GM12878 (cell line): Measurements from ENCODE around the gene IQSEC2. TPM values are rescaled to one million over a fixed set of nuclear protein-coding genes. Genes with fewer than 3 reads are reported as not detected.

Source experiments
- ATAC-seq: fragments of 200-7000 bp; cut with Tn5 transposase; 3 replicates; pipeline ENCODE4 v1.9.1; 2020; ENCODE audit warnings: mild to moderate bottlenecking, moderate library complexity
- BruUV-seq: library from RNA; stranded (reverse); fragments of 400-500 nt; replicated peaks from 2 replicates; lab custom pipeline; 2021; lab: Mats Ljungman, UMichigan
- CTCF ChIA-PET: fragments of 300-600 bp; sonication (Branson Sonifier 250); formaldehyde crosslinking; extraction: SDS; loops from one replicate; lab custom pipeline; 2021; ENCODE audit warnings: inconsistent platforms; lab: Yijun Ruan, JAX
- POLR2A ChIA-PET: fragments of 350-600 bp; formaldehyde crosslinking; extraction: SDS; loops from one replicate; lab custom pipeline; 2021; ENCODE audit warnings: inconsistent platforms; lab: Charles Lee
- RAD21 ChIA-PET: fragments of 300-600 bp; sonication (Branson Sonifier 250); formaldehyde crosslinking; loops from one replicate; lab custom pipeline; 2023; ENCODE audit warnings: antibody characterized with exemption; ENCODE audit not compliant: unreplicated experiment; lab: Charles Lee
- SMC1A ChIA-PET: fragments of 300-600 bp; sonication (Branson Sonifier 250); formaldehyde crosslinking; loops from one replicate; lab custom pipeline; 2023; ENCODE audit not compliant: unreplicated experiment, uncharacterized antibody; lab: Charles Lee
- DNase-seq: peaks from one replicate; pipeline ENCODE4 v3.0.0-alpha.2; 2011; ENCODE audit warnings: low read depth, low spot score
- FAIRE-seq: peaks from 3 replicates; lab custom pipeline; 2011; peaks lifted over from hg19 to GRCh38; lab: Jason Lieb, UNC
- H2AFZ ChIP-seq: 2 replicates; pipeline ENCODE4 v1.6.0; 2011; ENCODE audit warnings: low read depth, low read length, control low read depth; ENCODE audit not compliant: control insufficient read depth
- H3K27ac ChIP-seq: 2 replicates; pipeline ENCODE4 v1.5.1; 2011; ENCODE audit warnings: control low read depth; ENCODE audit not compliant: control insufficient read depth, insufficient read depth
- H3K27me3 ChIP-seq, 2 experiments: replicated peaks in 1 of 2; 2 replicates each; pipeline versions ENCODE4 v1.6.0 to v1.6.1; 2011; ENCODE audit warnings: low read length in 1 of 2; ENCODE audit not compliant: control insufficient read depth in 2 of 2, insufficient read depth in 2 of 2
- H3K36me3 ChIP-seq, 2 experiments: 2 replicates each; pipeline ENCODE4 v1.5.1; 2011; ENCODE audit warnings: low read length in 1 of 2; ENCODE audit not compliant: control insufficient read depth in 2 of 2, insufficient read depth in 2 of 2
- H3K4me1 ChIP-seq: 2 replicates; pipeline ENCODE4 v1.6.1; 2011; ENCODE audit warnings: mild to moderate bottlenecking, low read length, moderate library complexity, mixed read lengths; ENCODE audit not compliant: control insufficient read depth, insufficient read depth
- H3K4me2 ChIP-seq: 2 replicates; pipeline ENCODE4 v1.6.0; 2011; ENCODE audit warnings: control low read depth; ENCODE audit not compliant: control insufficient read depth, insufficient read depth
- H3K4me3 ChIP-seq: fragments of 200-600 bp; sonication (generic); 2 replicates; pipeline ENCODE4 v1.5.1; 2016
- H3K79me2 ChIP-seq: 2 replicates; pipeline ENCODE4 v1.6.0; 2011; ENCODE audit warnings: low read length; ENCODE audit not compliant: control insufficient read depth, insufficient read depth
- H3K9ac ChIP-seq: 2 replicates; pipeline ENCODE4 v1.8.0; 2011; ENCODE audit warnings: low read length, control low read depth, mixed read lengths; ENCODE audit not compliant: control insufficient read depth, insufficient read depth
- H3K9me3 ChIP-seq: replicated peaks from 3 replicates; pipeline ENCODE4 v1.5.1; 2011; ENCODE audit warnings: mild to moderate bottlenecking, low read length; ENCODE audit not compliant: control insufficient read depth, insufficient read depth
- H4K20me1 ChIP-seq: 2 replicates; pipeline ENCODE4 v1.6.0; 2011; ENCODE audit not compliant: control insufficient read depth, insufficient read depth
- BMI1 ChIP-seq: fragments of 450-650 bp; IDR thresholded peaks from 2 replicates; pipeline ENCODE4 v1.6.1; 2016; ENCODE audit warnings: mild to moderate bottlenecking, moderate library complexity, borderline replicate concordance
- CTCF ChIP-seq, 3 experiments: IDR thresholded peaks in 2 of 3; conservative IDR thresholded peaks in 1 of 3; 2 replicates each; pipeline ENCODE4 v1.5.1; 2011; ENCODE audit warnings: low read depth in 3 of 3, low read length in 3 of 3, mild to moderate bottlenecking in 3 of 3, control low read depth in 2 of 3, moderate library complexity in 2 of 3, inconsistent platforms in 1 of 3, mixed read lengths in 1 of 3; ENCODE audit not compliant: control insufficient read depth in 2 of 3, insufficient read depth in 1 of 3; ENCODE audit errors: extremely low read depth in 1 of 3
- FOXK2 ChIP-seq: fragments of 450-650 bp; IDR thresholded peaks from 2 replicates; pipeline ENCODE4 v1.6.1; 2017; ENCODE audit warnings: mild to moderate bottlenecking, moderate library complexity
- HSF1 ChIP-seq: fragments of 150-350 bp; IDR thresholded peaks from 2 replicates; pipeline ENCODE4 v1.6.1; 2014; ENCODE audit warnings: mild to moderate bottlenecking, low read depth, low read length
- IRF5 ChIP-seq: fragments of 450-650 bp; IDR thresholded peaks from 2 replicates; pipeline ENCODE4 v1.6.1; 2017; ENCODE audit warnings: borderline replicate concordance
- SMAD1 ChIP-seq: fragments of 450-650 bp; IDR thresholded peaks from 2 replicates; pipeline ENCODE4 v1.6.1; 2018; ENCODE audit warnings: mild to moderate bottlenecking, low read depth; ENCODE audit not compliant: partially characterized antibody
- YY1 ChIP-seq: IDR thresholded peaks from 2 replicates; pipeline ENCODE4 v1.6.1; 2011; ENCODE audit warnings: low read depth, mild to moderate bottlenecking, low read length
- ZBTB11 ChIP-seq: fragments of 450-650 bp; formaldehyde crosslinking; IDR thresholded peaks from 2 replicates; pipeline ENCODE4 v1.5.0; 2022; ENCODE audit warnings: mild to moderate bottlenecking, missing genetic modification characterization
- ZNF687 ChIP-seq: fragments of 450-650 bp; IDR thresholded peaks from 2 replicates; pipeline ENCODE4 v1.6.1; 2017; ENCODE audit warnings: mild to moderate bottlenecking, moderate library complexity
- WGBS: methylation state at CpG from one replicate; pipeline ENCODE4 v1.1.6; 2016; ENCODE audit warnings: low lambda C conversion rate; ENCODE audit not compliant: insufficient replicate concordance, insufficient coverage; ENCODE audit errors: missing lambda C conversion rate; 5-methylcytosine and 5-hydroxymethylcytosine counted together
- in situ Hi-C: fragments of 300-500 bp; cut with MboI; formaldehyde crosslinking; loops from 9 replicates; pipeline ENCODE4 v1.14.3; 2018; ENCODE audit warnings: mixed read lengths
- intact Hi-C: fragments of 100-400 bp; cut with micrococcal nuclease; formaldehyde crosslinking; loops from one replicate; pipeline ENCODE4 v1.14.2; 2022; ENCODE audit not compliant: unreplicated experiment
- polyA plus RNA-seq, 11 experiments: library from polyadenylated mRNA; depleted of rRNA in 4 of 11; unstranded in 6 of 11; stranded (reverse) in 5 of 11; fragments of >200 nt; fragmentation: Nextera tagmentation in 4 of 11; fragmentation: Illumina TruSeq in 1 of 11; extraction: Ambion mirVana in 4 of 11; extraction: Trizol in 1 of 11; gene quantifications; 1 replicate in 1 of 11; 2 replicates in 10 of 11; pipeline versions ENCODE4 v1.2.1 to v1.2.3, GENCODE V29; 2011 to 2016; ENCODE audit warnings: inconsistent platforms in 2 of 11, missing spikeins in 2 of 11, low read depth in 1 of 11
- total RNA-seq, 4 experiments: library from RNA; depleted of rRNA in 3 of 4; stranded (reverse); fragments of >200 nt in 3 of 4; fragmentation: Illumina TruSeq in 1 of 4; extraction: Trizol in 1 of 4; gene quantifications; 2 replicates each; pipeline versions ENCODE4 v1.2.1 to v1.2.3, GENCODE V29; 2013 to 2021

IQSEC2 gene
- total and polyA plus RNA-seq, 10 of the 15 experiments (the other 5 are each of a cell fraction or from before 2014, with no cell fraction given) = 0.01 to 0.23 (median 0.04) TPM; not detected in 3

GRCh38 chrX:53324085-53324484 lies 42.7 kb upstream of the IQSEC2 start:
- in situ Hi-C loops (no loop called here), intact Hi-C loops (no loop called here)
- 70% methylated on average over 2 of the region's 2 CpGs for WGBS
- ChIA-PET RAD21 (interaction anchor here (1.5 kb wide), 1 partner anchor 11 kb away, joined by 6 read pairs; no protein-coding TSS in a partner anchor), SMC1A (interaction anchor here (1.2 kb wide), 1 partner anchor 10 kb away, joined by 3 read pairs; no protein-coding TSS in a partner anchor), POLR2A (no interaction called here), CTCF (interaction anchor here (0.6 kb wide), 1 partner anchor 122 kb away, joined by 3 read pairs; no protein-coding TSS in a partner anchor)
- H3K9me3 ChIP-seq = no peaks in the 10 kb centered on the region; the same call in 2 of the 3 replicates
- H3K4me3 ChIP-seq = no peak overlapping the region
- H3K4me2 ChIP-seq = no peak overlapping the region
- no peaks in the 10 kb centered on the region for H3K79me2 ChIP-seq
- TF ChIP-seq YY1 (no peak), CTCF (IDR thresholded peaks at IDR 0.05 in 2 of 3, conservative IDR thresholded peaks at IDR 0.05 in 1 of 3; ENCODE audit: control insufficient read depth in 2 of 3, extremely low read depth in 1 of 3, insufficient read depth in 1 of 3, low read depth in 3 of 3, low read length in 3 of 3) (no peak), FOXK2 (no peak), ZBTB11 (CRISPR knock-in tag) (no peak), IRF5 (no peak), ZNF687 (no peak), BMI1 (no peak), HSF1 (no peak), SMAD1 (no peak)
- FAIRE-seq = no peak
- no peak for DNase-seq
- no peak for ATAC-seq
- H3K36me3 ChIP-seq = no peaks in the 10 kb centered on the region
- H3K27ac ChIP-seq = no peak overlapping the region
- peaks cover 15% of the 10 kb centered on the region in 2 experiments for H3K27me3 ChIP-seq
- no peak overlapping the region for H3K9ac ChIP-seq
- no peak overlapping the region for H2AFZ ChIP-seq
- no peaks in the 10 kb centered on the region for H4K20me1 ChIP-seq
- H3K4me1 ChIP-seq = no peaks in the 10 kb centered on the region
- BruUV-seq = no TSS peak
